GM10266 (cell line): ENCODE measurements around the gene MORF4L1.
A peak's percentile ranks its signal among the peaks of the same experiment; 100 is the strongest.
"Not testable (repeated sequence)": the region's sequence is repeated elsewhere in the genome, so short reads cannot be mapped to it uniquely, and the experiment has no call there.

Experiments used
- DNase-seq: peaks from one replicate; pipeline ENCODE4 v3.0.0; 2012; ENCODE audit errors: extremely low spot score
- TF ChIP-seq, protein P1 (sequence below): IDR thresholded peaks from 2 replicates; pipeline ENCODE4 v1.5.1; 2012; ENCODE audit warnings: mild to moderate bottlenecking, low read depth; ENCODE audit not compliant: control insufficient read depth, insufficient read depth; ENCODE audit errors: missing control alignments

The MORF4L1 gene

DNA sequence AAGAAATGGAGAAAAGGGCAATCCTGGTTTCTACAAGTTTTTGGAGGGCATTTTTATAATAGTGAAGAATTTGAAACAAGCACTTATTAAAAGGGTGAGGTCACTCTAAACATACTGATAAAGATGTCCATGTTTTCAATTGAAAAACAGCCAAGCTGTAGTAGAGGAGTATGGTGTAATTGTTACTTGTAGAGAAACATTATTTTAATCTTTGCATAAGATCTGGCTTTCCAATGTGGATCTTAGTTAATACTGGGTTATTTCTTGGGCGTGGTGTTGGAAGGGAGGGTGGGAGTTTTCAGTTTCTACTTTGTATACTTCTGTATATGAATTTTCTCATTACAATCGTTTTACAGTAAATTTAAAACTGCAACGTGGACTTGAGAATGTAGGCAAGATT, 22.8 kb downstream of the MORF4L1 start:
- no peak for DNase-seq
- TF ChIP-seq, protein P1, sequence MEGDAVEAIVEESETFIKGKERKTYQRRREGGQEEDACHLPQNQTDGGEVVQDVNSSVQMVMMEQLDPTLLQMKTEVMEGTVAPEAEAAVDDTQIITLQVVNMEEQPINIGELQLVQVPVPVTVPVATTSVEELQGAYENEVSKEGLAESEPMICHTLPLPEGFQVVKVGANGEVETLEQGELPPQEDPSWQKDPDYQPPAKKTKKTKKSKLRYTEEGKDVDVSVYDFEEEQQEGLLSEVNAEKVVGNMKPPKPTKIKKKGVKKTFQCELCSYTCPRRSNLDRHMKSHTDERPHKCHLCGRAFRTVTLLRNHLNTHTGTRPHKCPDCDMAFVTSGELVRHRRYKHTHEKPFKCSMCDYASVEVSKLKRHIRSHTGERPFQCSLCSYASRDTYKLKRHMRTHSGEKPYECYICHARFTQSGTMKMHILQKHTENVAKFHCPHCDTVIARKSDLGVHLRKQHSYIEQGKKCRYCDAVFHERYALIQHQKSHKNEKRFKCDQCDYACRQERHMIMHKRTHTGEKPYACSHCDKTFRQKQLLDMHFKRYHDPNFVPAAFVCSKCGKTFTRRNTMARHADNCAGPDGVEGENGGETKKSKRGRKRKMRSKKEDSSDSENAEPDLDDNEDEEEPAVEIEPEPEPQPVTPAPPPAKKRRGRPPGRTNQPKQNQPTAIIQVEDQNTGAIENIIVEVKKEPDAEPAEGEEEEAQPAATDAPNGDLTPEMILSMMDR: no peak

DNA sequence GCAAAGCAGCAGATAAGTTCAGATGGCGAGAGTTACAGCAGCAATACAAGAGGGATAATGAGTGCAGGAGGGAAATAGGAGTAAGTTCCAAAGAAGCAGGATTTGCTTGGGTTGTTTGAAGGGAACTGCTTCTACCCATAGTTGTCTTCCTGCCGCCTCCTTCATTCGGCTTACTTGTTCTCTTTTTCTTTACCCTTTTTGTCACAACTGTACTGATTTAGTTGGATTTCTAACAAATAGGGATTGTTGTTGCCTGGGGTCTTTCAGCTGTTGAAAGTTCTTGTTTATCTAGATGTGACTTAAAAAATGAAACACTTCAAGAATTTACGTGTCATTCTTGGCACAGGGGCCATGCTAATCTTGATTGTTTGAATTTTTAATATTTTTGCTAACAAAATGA, 25.9 kb downstream of the MORF4L1 start:
- TF ChIP-seq, protein P1: no peak
- DNase-seq: no peak

DNA sequence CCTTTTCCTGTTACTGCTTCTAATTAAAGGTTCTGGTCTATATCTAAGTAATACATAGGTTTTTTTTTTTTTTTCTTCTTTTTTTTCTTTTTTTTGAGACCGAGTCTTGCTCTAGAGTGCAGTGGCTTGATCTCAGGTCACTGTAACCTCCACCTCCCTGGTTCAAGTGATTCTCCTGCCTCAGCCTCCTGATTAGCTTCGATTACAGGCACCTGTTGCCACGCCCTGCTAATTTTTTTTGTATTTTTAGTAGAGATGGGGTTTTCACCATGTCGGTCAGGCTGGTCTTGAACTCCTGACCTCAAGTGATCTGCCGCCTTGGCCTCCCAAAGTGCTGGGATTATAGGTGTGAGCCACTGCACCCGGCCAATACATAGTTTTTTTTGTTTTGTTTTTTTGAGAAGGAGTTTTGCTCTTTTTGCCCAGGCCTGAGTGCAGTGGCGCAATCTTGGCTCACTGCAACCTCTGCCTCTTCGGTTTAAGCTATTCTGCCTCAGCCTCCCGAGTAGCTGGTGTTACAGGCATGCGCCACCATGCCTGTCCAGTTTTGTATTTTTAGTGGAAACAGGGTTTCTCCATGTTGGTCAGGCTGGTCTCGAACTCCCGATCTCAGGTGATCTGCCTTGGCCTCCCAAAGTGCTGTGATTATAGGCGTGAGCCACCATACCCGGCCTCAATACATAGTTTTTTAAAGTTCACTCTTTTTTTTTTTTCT, 28.3 kb downstream of the MORF4L1 start:
- not testable (repeated sequence) for DNase-seq

DNA sequence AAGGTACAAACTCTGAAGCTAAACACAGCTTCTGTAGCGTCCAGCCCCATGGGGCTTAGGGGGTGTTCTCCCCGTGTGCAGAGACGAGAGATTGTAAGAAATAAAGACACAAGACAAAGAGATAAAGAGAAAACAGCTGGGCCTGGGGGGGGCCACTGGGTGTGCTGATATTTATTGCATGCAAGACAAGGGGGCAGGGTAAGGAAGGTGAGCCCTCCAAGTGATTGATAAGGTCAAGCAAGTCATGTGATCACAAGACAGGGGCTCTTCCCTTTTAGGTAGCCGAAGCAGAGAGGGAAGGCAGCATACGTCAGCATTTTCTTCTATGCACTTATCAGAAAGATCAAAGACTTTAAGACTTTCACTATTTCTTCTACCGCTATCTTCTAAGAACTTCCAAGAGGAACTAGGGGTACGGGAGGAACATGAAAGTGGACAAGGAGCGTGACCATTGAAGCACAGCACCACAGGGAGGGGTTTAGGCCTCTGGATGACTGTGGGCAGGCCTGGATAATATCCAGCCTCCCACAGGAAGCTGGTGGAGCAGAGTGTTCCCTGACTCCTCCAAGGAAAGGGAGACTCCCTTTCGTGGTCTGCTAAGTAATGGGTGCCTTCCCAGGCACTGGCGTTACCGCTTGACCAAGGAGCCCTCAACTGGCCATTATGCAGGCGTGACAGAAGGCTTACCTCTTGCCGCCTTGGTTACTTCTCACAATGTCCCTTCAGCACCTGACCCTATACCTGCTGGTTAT, 29.8 kb downstream of the MORF4L1 start:
- not testable (repeated sequence) for DNase-seq

DNA sequence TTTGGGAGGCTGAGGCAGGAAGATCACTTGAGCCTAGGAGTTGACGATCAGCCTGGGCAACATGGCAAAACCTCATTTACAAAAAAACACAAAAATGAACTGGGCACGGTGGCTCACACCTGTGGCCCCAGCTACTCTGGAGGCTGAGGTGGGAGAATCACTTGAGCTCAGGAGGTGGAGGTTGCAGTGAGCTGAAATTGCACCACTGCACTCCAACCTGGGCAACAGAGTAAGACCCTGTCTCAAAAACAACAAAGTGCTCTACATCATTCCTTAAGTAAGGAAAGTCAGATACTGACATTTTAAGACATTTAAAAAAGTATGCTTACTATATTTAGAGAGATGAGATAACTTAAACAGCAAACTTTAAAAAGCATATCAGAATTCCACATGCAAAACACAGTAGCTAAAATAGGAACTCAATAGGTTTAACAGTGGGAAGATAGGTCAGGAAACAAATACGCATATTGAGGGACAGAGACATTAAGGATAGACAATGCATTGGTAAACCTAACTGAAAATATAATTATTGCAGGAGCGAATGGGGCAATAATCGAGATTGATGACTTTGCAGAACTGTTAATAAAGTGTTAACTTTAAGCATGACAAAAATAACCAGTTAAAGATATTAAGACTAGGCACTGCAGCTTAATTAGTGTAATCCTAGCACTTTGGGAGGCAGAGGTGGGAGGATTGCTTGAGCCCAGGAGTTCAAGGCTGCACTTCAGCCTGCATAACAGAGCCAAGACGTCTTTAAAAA, 32.1 kb downstream of the MORF4L1 start:
- TF ChIP-seq, protein P1: no peak
- no peak for DNase-seq

DNA sequence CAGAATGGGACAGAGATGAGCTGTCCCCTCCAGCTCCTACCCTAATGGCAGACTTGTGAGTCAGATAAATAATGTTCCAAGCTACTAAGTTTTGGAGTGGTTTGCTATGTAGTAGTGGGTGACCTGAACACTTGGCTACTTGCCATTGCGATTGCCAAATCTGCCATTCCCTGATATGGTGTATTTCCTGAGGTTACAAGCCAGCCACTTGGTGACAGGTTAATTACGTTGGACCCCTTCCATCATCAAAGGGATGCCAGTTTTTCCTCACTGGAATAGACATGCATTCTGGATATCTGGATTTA, 33.6 kb downstream of the MORF4L1 start:
- no peak for DNase-seq
- TF ChIP-seq, protein P1: no peak

DNA sequence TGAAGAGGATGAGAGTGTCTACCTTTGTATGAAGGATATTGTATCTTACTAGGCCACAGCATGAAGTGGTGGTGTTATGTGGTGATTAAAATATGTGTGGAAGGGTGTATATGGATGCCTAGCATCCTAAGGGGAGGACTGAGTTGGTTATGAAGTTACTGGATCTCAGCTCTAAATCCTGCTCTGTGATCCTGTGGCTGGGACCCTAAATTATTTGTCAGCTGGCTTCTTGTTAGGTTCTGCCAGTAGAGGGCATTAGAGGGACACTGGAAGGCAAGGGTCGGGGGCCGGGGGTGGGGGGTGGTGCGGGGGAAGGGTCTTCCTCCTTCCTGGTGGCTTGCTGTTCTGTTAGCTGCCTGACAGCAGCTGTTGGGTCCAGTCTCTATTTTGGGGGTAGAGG, 34.9 kb downstream of the MORF4L1 start:
- no peak for DNase-seq
- TF ChIP-seq, protein P1: peak; percentile 36

DNA sequence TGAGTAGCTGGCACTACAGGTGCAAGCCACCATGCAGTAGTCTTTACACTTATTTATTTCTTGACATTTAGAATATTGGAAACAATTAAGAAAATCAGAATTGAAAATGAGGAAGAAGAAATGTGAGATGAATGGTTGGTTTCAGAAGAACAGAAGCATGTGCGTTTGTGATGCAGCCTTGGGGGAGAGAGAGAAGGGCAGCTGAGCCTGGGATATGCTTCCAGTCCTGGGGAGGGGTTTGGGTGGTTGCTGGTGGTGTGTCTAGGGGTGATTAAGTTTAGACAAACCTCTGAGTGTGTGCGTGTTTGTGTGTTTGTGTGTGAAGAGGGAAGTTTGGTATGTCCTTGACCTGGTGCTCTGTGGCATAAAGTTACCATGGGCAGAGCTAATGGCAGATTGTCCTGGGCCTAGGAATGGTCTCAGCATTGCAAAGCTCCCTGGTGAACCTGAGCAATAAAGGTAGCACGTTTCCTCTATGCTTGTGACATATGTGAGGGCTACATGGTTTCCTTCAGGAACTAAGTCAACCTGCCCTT, 36.5 kb downstream of the MORF4L1 start:
- TF ChIP-seq, protein P1: no peak
- no peak for DNase-seq
